NCI-H774 (cell line): ENCODE measurements around the gene CYP27A1.

Experiments used
- DNase-seq: peaks from one replicate; lab custom pipeline; 2025; lab: John Stamatoyannopoulos, UW

The CYP27A1 gene

GRCh38 chr2:218811382-218811781 is 29.4 kb downstream of the CYP27A1 start:
- DNase-seq: no peak

- DNase-seq: no peak
These were observed 30.3 kb downstream of the CYP27A1 start for GRCh38 chr2:218812096-218812815.

GRCh38 chr2:218812861-218813260 is 30.9 kb downstream of the CYP27A1 start:
- DNase-seq: no peak

- DNase-seq: no peak
These were observed 32.0 kb downstream of the CYP27A1 start for GRCh38 chr2:218813771-218814460.

- DNase-seq: no peak
These were observed 32.7 kb downstream of the CYP27A1 start for GRCh38 chr2:218814540-218815243.

- DNase-seq: no peak
These were observed 33.3 kb downstream of the CYP27A1 start for GRCh38 chr2:218815244-218815637.

- no peak for DNase-seq
These were observed 33.7 kb downstream of the CYP27A1 start for GRCh38 chr2:218815649-218816048.

- DNase-seq: no peak
These were observed 34.6 kb downstream of the CYP27A1 start for GRCh38 chr2:218816561-218817011.

GRCh38 chr2:218819093-218819492 is 37.1 kb downstream of the CYP27A1 start:
- DNase-seq: no peak

GRCh38 chr2:218820746-218821369 is 38.9 kb downstream of the CYP27A1 start:
- no peak for DNase-seq

- no peak for DNase-seq
These were observed 39.8 kb downstream of the CYP27A1 start for GRCh38 chr2:218821605-218822211.

GRCh38 chr2:218822622-218823021 is 40.7 kb downstream of the CYP27A1 start:
- no peak for DNase-seq

GRCh38 chr2:218823196-218823855 is 41.4 kb downstream of the CYP27A1 start:
- DNase-seq: no peak

GRCh38 chr2:218824004-218824403 is 42.1 kb downstream of the CYP27A1 start:
- no peak for DNase-seq

- no peak for DNase-seq
These were observed 44.8 kb downstream of the CYP27A1 start for GRCh38 chr2:218826791-218827190.

- DNase-seq: no peak
These were observed 45.9 kb downstream of the CYP27A1 start for GRCh38 chr2:218827701-218828476.

GRCh38 chr2:218828477-218828778 is 46.5 kb downstream of the CYP27A1 start:
- DNase-seq: no peak

GRCh38 chr2:218829868-218830451 is 48.0 kb downstream of the CYP27A1 start:
- DNase-seq: peak; percentile 45

GRCh38 chr2:218830526-218831306 is 48.8 kb downstream of the CYP27A1 start:
- DNase-seq: no peak
